Activated CD4-positive, alpha-beta T cell treated with anti-CD3 and anti-CD28 coated beads for 24 hours (primary cell): ENCODE data around the gene AUH.

Experiments used
- DNase-seq, 2 donors: peaks; one replicate each; pipeline ENCODE4 v3.0.0-alpha.2; 2020; ENCODE audit warnings: low read depth in 2 of 2

The AUH gene

GRCh38 chr9:91296354-91296753 lies 65.4 kb downstream of the AUH start:
- no peak for DNase-seq

GRCh38 chr9:91295357-91295756 lies 66.4 kb downstream of the AUH start:
- DNase-seq = no peak

- DNase-seq = no peak
Observed at GRCh38 chr9:91291866-91292265, 69.9 kb downstream of the AUH start.

- DNase-seq = no peak
Observed at GRCh38 chr9:91289244-91289643, 72.5 kb downstream of the AUH start.

GRCh38 chr9:91285729-91286353 lies 75.9 kb downstream of the AUH start:
- no peak for DNase-seq

- DNase-seq = no peak
Observed at GRCh38 chr9:91282292-91282691, 79.4 kb downstream of the AUH start.

- no peak for DNase-seq
Observed at GRCh38 chr9:91279296-91280204, 82.2 kb downstream of the AUH start.

- DNase-seq = no peak
Observed at GRCh38 chr9:91276513-91276912, 85.2 kb downstream of the AUH start.

- DNase-seq = no peak
Observed at GRCh38 chr9:91275655-91276054, 86.1 kb downstream of the AUH start.

GRCh38 chr9:91274949-91275492 lies 86.7 kb downstream of the AUH start:
- no peak for DNase-seq

GRCh38 chr9:91273853-91274552 lies 87.7 kb downstream of the AUH start:
- no peak for DNase-seq

GRCh38 chr9:91271156-91271555 lies 90.6 kb downstream of the AUH start:
- DNase-seq = no peak

- DNase-seq = no peak
Observed at GRCh38 chr9:91269907-91270491, 91.7 kb downstream of the AUH start.

GRCh38 chr9:91266448-91266847 lies 95.3 kb downstream of the AUH start:
- no peak for DNase-seq

- no peak for DNase-seq
Observed at GRCh38 chr9:91265514-91265913, 96.2 kb downstream of the AUH start.

- no peak for DNase-seq
Observed at GRCh38 chr9:91261417-91261816, 100.3 kb downstream of the AUH start.

GRCh38 chr9:91259162-91259561 lies 102.6 kb downstream of the AUH start:
- no peak for DNase-seq

GRCh38 chr9:91258451-91258850 lies 103.3 kb downstream of the AUH start:
- no peak for DNase-seq

- no peak for DNase-seq
Observed at GRCh38 chr9:91256235-91256634, 105.5 kb downstream of the AUH start.

- no peak for DNase-seq
Observed at GRCh38 chr9:91255327-91255726, 106.4 kb downstream of the AUH start.

GRCh38 chr9:91253488-91253887 lies 108.2 kb downstream of the AUH start:
- no peak for DNase-seq

- no peak for DNase-seq
Observed at GRCh38 chr9:91248707-91249106, 113.0 kb downstream of the AUH start.
